Spleen (tissue), 11 donors: ENCODE data around the gene TAF3. TPM values are rescaled to one million over a fixed set of nuclear protein-coding genes. Genes with fewer than 3 reads are reported as not detected.

Source experiments
- DNase-seq: peaks from one replicate; pipeline ENCODE4 v3.0.0-alpha.2; 2020
- H3K27ac ChIP-seq, 8 donors: fragments of 200-600 bp; sonication (generic) in 7 of 8; 1 replicate in 4 of 8; 2 replicates in 4 of 8; pipeline versions ENCODE4 v1.5.0 to v1.8.0; 2016 to 2021; ENCODE audit warnings: inconsistent platforms in 4 of 8, mild to moderate bottlenecking in 4 of 8, moderate library complexity in 1 of 8
- H3K27me3 ChIP-seq, 7 donors: fragments of 200-600 bp; sonication (generic) in 6 of 7; replicated peaks in 1 of 7; 1 replicate in 4 of 7; 2 replicates in 3 of 7; pipeline versions ENCODE4 v1.5.0 to v1.8.0; 2016 to 2021; ENCODE audit warnings: inconsistent platforms in 3 of 7, mild to moderate bottlenecking in 1 of 7
- H3K36me3 ChIP-seq, 6 donors: fragments of 200-600 bp; sonication (generic) in 5 of 6; 1 replicate in 4 of 6; 2 replicates in 2 of 6; pipeline versions ENCODE4 v1.5.0 to v1.8.0; 2016 to 2021; ENCODE audit warnings: inconsistent platforms in 2 of 6
- H3K4me1 ChIP-seq, 6 donors: fragments of 200-600 bp; sonication (generic) in 5 of 6; 1 replicate in 3 of 6; 2 replicates in 3 of 6; pipeline versions ENCODE4 v1.5.0 to v1.8.0; 2016 to 2021; ENCODE audit warnings: inconsistent platforms in 3 of 6
- H3K4me3 ChIP-seq, 8 donors: fragments of 200-600 bp; sonication (generic) in 7 of 8; 1 replicate in 4 of 8; 2 replicates in 4 of 8; pipeline versions ENCODE4 v1.5.0 to v1.8.0; 2016 to 2021; ENCODE audit warnings: inconsistent platforms in 4 of 8, mild to moderate bottlenecking in 4 of 8, moderate library complexity in 2 of 8
- H3K9me3 ChIP-seq, 8 donors: fragments of 200-600 bp; sonication (generic) in 7 of 8; 1 replicate in 4 of 8; 2 replicates in 4 of 8; pipeline versions ENCODE4 v1.5.0 to v1.8.0; 2016 to 2021; ENCODE audit warnings: inconsistent platforms in 4 of 8
- CTCF ChIP-seq, 11 experiments: fragments of 200-600 bp in 7 of 11; fragments of 450-650 bp in 4 of 11; sonication (generic) in 4 of 11; IDR thresholded peaks in 8 of 11; conservative IDR thresholded peaks in 3 of 11; 1 replicate in 7 of 11; 2 replicates in 4 of 11; pipeline versions ENCODE4 v1.4.0 to v1.8.0; 2016 to 2021; ENCODE audit warnings: antibody characterized with exemption in 11 of 11, inconsistent platforms in 4 of 11, mild to moderate bottlenecking in 1 of 11
- POLR2A ChIP-seq, 3 donors: fragments of 450-650 bp; IDR thresholded peaks; one replicate each; pipeline ENCODE4 v1.5.1; 2017; ENCODE audit warnings: antibody characterized with exemption in 3 of 3, mild to moderate bottlenecking in 1 of 3
- POLR2AphosphoS5 ChIP-seq, 3 donors: sonication (generic); formaldehyde crosslinking; IDR thresholded peaks; one replicate each; pipeline ENCODE4 v1.5.1; 2017; ENCODE audit warnings: antibody characterized with exemption in 3 of 3
- WGBS, 5 donors: extraction: QIAGEN DNeasy Blood & Tissue Kit in 3 of 5; methylation state at CpG; one replicate each; pipeline versions ENCODE4 v1.1.5 to v1.1.7; 2013 to 2018; 5-methylcytosine and 5-hydroxymethylcytosine counted together
- intact Hi-C: fragments of 100-400 bp; cut with DNase I; formaldehyde crosslinking; loops from one replicate; pipeline ENCODE4 v1.15.0; 2023; ENCODE audit warnings: low total_unique reads
- polyA plus RNA-seq, 3 donors: library from polyadenylated mRNA; stranded (reverse); fragments of 200-250 nt; gene quantifications; one replicate each; pipeline ENCODE4 v1.2.1, GENCODE V29; 2013
- total RNA-seq, 7 donors: library from RNA; depleted of rRNA in 3 of 7; stranded (reverse); fragments of >200 nt in 3 of 7; fragmentation: NEBNext Ultra II Directional in 4 of 7; extraction: Animal tissue kit (Norgen Biotek cat#: 25700) in 4 of 7; gene quantifications; one replicate each; pipeline versions ENCODE4 v1.1.0 to v1.2.1, GENCODE V29; 2016 to 2021
- donor health status: healthy with polysubstance abuse.
- donor health status: DM: no; HTN: no; CAD: no; lungs with moderate emphysema.
- donor health status: DM: no; HTN: no; CAD: no.
- donor health status: Bipolar disorder and iron deficiency.
- donor health status: healthy.
- donor health status: DM: no; HTN: no; CAD: no.
- donor health status: DM: yes; HTN: yes; CAD: no.

Gene TAF3
- total and polyA plus RNA-seq, 10 donors, result 2.7 to 13.0 (median 9.8) TPM

DNA sequence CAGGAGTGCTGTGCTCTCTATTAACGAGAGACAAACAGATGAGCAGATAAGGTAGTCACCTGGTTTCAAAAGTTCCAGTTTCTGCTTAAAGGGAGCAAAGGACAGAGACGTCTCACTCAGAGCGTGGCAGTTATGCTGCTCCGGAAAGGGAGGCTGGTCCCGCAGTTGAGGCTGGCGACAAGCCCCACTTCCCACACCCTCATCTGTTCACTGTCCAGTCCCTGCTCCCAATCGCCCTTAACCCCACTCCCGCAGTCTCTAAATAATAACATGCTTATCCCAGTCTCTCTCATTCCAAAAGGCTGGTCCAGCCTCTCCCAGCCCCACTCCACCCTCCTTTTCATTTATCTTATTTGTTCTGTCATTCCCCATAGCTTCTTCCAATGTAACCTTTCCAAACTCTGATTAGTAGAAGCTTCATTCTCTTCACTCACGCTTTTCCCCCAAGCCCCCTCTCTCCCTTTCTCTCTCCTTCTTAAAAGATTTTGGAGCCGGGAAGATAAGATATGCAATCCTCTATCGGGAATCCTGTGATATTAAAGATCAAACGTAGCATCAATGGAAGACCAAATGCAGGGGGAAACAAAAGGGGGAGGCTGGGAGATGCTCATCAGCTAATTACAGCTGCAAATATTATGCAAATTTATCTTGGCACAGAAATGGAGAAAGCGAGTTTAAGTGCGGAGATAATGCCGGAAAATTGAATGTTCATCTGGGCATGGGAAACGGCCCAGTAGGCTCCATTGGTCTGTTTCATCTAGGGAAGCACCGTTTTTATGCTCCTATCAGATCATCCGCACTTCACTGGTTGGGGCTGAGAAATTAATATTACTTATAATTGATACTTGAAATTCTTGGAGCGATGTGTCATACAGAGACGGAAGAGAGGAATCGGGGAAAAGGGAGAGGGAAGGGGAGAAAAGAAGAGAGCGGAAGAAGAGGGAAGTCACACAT is 219.9 kb downstream of the TAF3 start:
- TF ChIP-seq POLR2AphosphoS5 (IDR thresholded peaks at IDR 0.05) (no peak), POLR2A (IDR thresholded peaks at IDR 0.05) (no peak), CTCF (IDR thresholded peaks at IDR 0.05 in 8 of 11, conservative IDR thresholded peaks at IDR 0.05 in 3 of 11) (no peak)
- H3K36me3 ChIP-seq, result no peaks in the 10 kb centered on the region
- H3K27ac ChIP-seq, result no peak overlapping the region
- DNase-seq, result no peak
- peaks cover 22 to 100% (median 100%) of the 10 kb centered on the region in 7 donors for H3K27me3 ChIP-seq
- intact Hi-C loops, result no loop called here
- no peak overlapping the region for H3K4me3 ChIP-seq
- WGBS, 5 donors, result 12 to 15% (median 13%) methylated on average over 22 of the region's 22 CpGs
- no peaks in the 10 kb centered on the region for H3K9me3 ChIP-seq
- H3K4me1 ChIP-seq, result peaks cover 4 to 58% (median 38%) of the 10 kb centered on the region in 6 donors

DNA sequence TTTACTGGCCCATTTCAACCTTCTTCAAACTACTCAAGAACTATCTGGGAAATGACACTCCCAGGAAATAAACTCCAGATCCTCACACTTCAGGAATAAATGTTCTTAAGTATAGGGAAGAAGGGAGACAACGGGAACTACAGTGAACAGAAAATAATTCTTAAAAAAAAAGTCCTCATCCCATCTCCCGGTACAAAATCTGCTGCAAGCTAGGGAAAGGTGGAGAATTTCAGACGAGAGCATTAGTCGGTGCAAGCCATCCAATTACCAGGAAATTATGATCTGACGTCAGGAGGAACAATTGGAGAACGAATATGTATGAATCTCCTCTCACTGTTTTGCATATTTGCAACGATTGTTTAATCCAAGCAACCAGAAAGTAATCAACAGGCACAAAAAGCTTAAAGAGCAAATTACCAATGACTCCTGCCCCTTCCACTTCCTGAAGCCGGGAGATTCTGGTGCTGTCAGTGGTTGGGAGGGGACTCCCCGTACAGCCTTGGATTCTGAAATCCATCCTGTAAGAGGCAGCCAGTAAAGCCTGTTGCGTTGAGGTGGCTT is 221.1 kb downstream of the TAF3 start:
- TF ChIP-seq CTCF (IDR thresholded peaks at IDR 0.05 in 8 of 11, conservative IDR thresholded peaks at IDR 0.05 in 3 of 11) (no peak), POLR2AphosphoS5 (IDR thresholded peaks at IDR 0.05) (no peak), POLR2A (IDR thresholded peaks at IDR 0.05) (no peak)
- Histone ChIP-seq H3K4me3 (no peak overlapping the region), H3K4me1 (peaks cover under 1 to 62% (median 40%) of the 10 kb centered on the region in 6 donors), H3K27ac (no peak overlapping the region), H3K27me3 (peaks cover 27 to 100% (median 100%) of the 10 kb centered on the region in 7 donors), H3K9me3 (no peaks in the 10 kb centered on the region), H3K36me3 (no peaks in the 10 kb centered on the region)
- 3 to 8% (median 5%) methylated on average over 10 of the region's 10 CpGs for WGBS, 5 donors
- intact Hi-C loops, result no loop called here
- DNase-seq, result no peak

- H3K27ac ChIP-seq, result no peak overlapping the region
- no peaks in the 10 kb centered on the region for H3K9me3 ChIP-seq
- no peaks in the 10 kb centered on the region for H3K36me3 ChIP-seq
- H3K27me3 ChIP-seq, result peaks cover 23 to 100% (median 100%) of the 10 kb centered on the region in 7 donors
- DNase-seq, result no peak
- no peak overlapping the region for H3K4me3 ChIP-seq
- intact Hi-C loops, result no loop called here
- peaks cover 11 to 62% (median 42%) of the 10 kb centered on the region in 6 donors for H3K4me1 ChIP-seq
- 8 to 13% (median 9%) methylated on average over 6 of the region's 6 CpGs for WGBS, 5 donors
- TF ChIP-seq CTCF (IDR thresholded peaks at IDR 0.05 in 8 of 11, conservative IDR thresholded peaks at IDR 0.05 in 3 of 11) (no peak), POLR2AphosphoS5 (IDR thresholded peaks at IDR 0.05) (no peak), POLR2A (IDR thresholded peaks at IDR 0.05) (no peak)
These were observed 222.3 kb downstream of the TAF3 start for GRCh38 chr10:8040651-8041050.
